Measurements from ENCODE around the gene MICAL1.

Gene MICAL1

DNA sequence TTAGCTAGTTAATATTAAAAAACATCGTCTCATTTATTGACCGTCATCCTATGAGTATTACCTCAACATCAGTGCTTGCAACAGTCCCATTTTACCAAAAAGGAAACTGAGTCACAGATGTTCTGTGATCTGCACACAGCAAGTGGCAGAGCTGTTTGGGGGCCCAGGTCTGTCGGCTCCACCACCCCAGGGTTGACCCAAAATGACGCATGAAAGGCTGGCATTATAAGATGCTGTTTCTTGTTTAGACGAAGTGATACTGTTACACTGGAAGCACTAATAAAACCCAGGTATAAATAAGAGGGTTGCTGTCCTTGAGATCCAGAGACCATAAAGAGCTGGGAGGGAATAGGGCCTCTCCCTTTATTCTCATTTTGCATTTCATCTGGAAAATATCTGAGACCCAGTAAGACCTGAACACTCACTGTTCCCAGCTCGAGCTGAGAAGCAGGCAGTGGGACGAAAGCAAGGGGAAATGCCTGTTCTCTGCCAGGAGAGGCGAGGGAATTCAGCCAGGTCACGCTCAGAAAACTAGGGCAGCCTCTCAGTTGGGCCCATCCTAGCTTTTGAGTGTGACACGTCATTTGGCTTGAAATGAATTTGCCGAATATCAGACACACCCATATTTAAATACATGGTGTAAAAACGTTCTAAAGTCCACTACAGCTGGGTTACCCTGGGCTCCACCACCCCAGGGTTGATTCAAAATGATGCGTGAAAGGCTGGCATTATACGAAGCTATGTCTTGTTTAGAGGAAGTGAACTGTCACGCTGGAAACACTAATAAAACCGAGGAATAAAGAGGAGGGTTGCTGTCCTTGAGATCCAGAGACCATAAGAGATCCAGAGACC is 1.4 kb upstream of the MICAL1 start:
- Histone ChIP-seq H3K4me1 (ENCODE audit: control insufficient read depth, insufficient read depth, low read length) (peaks cover 3% of the 10 kb centered on the region), H3K36me3 (ENCODE audit: control insufficient read depth, insufficient read depth, low read length) (peaks cover 8% of the 10 kb centered on the region), H3K9ac (ENCODE audit: low read length) (no peak overlapping the region), H3K27ac (ENCODE audit: low read depth, low read length) (no peak overlapping the region), H3K27me3 (ENCODE audit: control insufficient read depth, insufficient read depth, low read length) (no peaks in the 10 kb centered on the region), H3K4me3 (ENCODE audit: low read length) (peak overlapping the region; percentile 97)

DNA sequence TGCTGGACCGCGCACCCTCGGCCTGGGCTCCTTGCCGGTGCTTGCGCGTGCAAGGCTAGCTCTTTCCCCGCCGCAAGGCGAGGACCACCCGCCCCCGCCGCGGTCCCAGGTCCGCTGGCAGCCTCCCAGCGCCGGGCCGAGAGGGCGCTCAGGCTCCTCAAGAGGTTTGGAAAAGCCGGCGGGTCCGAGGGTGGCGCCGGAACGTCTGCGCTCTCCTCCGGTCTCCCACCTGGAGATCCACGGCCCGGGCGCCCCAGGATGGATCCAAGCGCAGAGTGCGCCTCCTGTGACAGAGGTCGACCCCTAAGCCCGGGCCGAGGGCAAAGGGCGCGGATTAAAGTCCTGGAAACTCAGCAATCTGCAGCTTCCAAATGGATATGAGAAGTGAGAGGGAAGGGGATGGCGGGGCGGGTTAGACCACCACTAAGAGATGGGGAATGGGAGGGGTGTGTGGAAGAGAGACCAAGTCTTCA is 575 bp upstream of the MICAL1 start:
- Histone ChIP-seq H3K36me3 (ENCODE audit: control insufficient read depth, insufficient read depth, low read length) (peaks cover 8% of the 10 kb centered on the region), H3K4me1 (ENCODE audit: control insufficient read depth, insufficient read depth, low read length) (peaks cover 3% of the 10 kb centered on the region), H3K27me3 (ENCODE audit: control insufficient read depth, insufficient read depth, low read length) (no peaks in the 10 kb centered on the region)

DNA sequence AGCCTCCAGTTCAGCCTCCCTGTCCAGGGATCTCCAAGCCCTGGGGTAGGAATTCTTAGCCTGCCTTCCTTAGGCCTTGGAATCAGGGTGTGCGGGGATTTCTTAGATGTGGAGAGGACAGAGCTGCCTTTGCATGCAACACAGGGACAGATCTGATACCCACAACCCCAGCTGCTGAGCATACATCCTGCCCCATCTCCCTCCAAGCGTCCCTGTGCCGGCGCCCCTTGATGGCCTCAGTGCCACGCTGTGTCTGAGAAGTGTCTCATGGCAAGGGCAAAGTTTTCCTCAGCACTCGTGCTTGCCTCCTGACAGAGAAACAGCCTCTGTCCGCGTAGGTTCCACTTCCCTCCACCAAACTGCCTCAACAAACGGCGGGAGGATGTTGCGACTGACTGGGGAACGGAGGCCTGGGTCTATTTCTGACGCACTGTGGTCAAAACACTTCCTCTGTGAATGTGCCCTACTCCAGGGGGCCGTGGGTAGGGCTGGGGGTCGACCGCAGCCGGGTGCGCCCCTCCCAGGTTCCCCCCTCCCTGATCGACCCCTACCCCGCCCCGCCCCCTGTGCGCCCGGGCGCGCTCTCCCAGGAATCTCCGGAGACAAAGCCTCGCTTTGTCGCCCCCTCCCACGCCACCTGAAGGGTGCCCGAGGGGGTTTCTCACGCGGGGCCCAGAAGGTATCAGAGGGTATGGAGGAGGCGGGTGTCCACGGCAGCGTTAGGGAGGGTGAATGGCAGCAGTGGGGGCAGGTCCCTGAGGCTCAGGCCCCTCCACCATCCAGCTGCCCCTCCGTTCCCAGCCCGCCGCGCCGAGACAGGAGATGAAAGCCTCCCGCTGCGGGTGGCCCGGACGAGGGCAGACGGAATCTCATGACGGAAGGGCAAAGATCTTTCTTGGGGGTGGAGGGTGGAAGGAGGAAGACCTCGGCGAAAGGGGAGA is 806 bp downstream of the MICAL1 start:
- H3K27ac ChIP-seq (ENCODE audit: low read depth, low read length), result peak overlapping the region; percentile 48
- H3K27me3 ChIP-seq (ENCODE audit: control insufficient read depth, insufficient read depth, low read length), result no peaks in the 10 kb centered on the region
- H3K9ac ChIP-seq (ENCODE audit: low read length), result peak overlapping the region; percentile 82
- peaks cover 3% of the 10 kb centered on the region for H3K4me1 ChIP-seq (ENCODE audit: control insufficient read depth, insufficient read depth, low read length)
- peak overlapping the region; percentile 97 for H3K4me3 ChIP-seq (ENCODE audit: low read length)
- H3K36me3 ChIP-seq (ENCODE audit: control insufficient read depth, insufficient read depth, low read length), result peaks cover 8% of the 10 kb centered on the region

More for the DNA sequence above, 575 bp upstream of the MICAL1 start:
- peak overlapping the region; percentile 20 for H3K27ac ChIP-seq (ENCODE audit: low read depth, low read length)
- H3K9ac ChIP-seq (ENCODE audit: low read length), result peak overlapping the region; percentile 46
- H3K4me3 ChIP-seq (ENCODE audit: low read length), result peak overlapping the region; percentile 97

DNA sequence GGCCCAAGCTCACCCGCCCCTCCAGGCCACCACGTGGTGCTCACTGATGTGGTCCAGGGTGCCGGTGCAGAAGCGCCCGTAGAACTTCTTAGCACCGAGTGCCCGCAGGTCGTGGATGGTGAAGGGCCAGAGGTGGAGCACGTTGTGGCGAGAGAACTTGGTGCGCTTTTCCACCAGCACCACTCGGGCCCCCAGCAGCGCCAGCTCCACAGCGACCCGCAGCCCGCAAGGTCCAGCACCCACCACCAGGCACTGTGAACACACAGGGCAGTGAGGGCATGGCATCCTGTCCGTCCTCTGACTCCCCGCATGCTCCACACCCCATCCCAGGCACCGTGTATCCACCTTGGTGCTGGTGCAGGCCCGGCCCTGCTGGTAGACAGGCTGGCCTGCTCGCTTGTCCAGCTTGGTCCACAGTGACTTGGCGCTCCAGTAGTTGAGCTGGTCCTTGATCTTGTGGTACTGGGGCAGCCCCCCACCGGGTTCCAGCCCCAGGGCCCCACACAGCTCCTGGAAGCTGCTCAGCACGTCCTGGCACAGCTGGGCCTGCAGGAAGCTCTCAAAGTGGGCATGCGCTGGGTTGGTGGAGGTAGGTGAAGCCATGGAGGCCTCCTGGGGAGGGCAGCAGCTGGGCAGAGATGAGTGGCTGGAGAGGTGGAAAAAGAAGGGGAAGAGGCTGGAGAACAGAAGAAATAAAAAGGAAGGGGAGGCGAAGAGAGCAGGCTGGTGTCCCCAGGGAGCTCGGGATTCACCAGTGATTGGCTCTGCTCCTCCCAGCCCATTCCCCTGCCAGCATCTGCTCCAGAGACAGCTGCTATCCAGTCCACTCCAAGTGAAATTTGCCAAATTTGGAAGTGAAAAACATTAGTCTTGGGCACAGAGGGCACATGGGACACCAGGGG is 1.7 kb downstream of the MICAL1 start:
- H3K9ac ChIP-seq (ENCODE audit: low read length), result no peak overlapping the region
- H3K27me3 ChIP-seq (ENCODE audit: control insufficient read depth, insufficient read depth, low read length), result no peaks in the 10 kb centered on the region
- H3K4me3 ChIP-seq (ENCODE audit: low read length), result peak overlapping the region; percentile 52
- H3K36me3 ChIP-seq (ENCODE audit: control insufficient read depth, insufficient read depth, low read length), result peaks cover 8% of the 10 kb centered on the region
- H3K27ac ChIP-seq (ENCODE audit: low read depth, low read length), result no peak overlapping the region
- H3K4me1 ChIP-seq (ENCODE audit: control insufficient read depth, insufficient read depth, low read length), result peaks cover 3% of the 10 kb centered on the region

DNA sequence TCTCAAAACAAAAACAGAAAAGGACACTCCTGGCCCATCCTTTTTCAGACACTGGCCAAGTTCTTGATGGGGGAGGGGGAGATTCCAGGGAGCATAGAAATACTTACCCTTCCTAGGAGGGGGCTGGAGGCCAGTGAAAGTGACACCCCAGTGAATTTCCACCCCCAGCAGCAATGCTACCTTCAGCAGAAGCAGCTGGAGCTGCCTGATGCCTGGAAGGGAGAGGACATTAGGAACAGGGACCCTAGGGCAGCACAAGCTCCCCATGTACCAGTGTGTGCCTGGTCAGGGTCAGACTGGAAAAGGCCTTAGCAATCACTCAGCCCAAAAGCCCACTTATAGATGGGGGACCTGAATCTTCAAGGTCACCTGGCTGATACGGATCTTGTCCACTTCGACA is 2.4 kb downstream of the MICAL1 start:
- peaks cover 3% of the 10 kb centered on the region for H3K4me1 ChIP-seq (ENCODE audit: control insufficient read depth, insufficient read depth, low read length)
- no peak overlapping the region for H3K4me3 ChIP-seq (ENCODE audit: low read length)
- peaks cover 8% of the 10 kb centered on the region for H3K36me3 ChIP-seq (ENCODE audit: control insufficient read depth, insufficient read depth, low read length)
- H3K9ac ChIP-seq (ENCODE audit: low read length), result no peak overlapping the region
- H3K27ac ChIP-seq (ENCODE audit: low read depth, low read length), result no peak overlapping the region
- no peaks in the 10 kb centered on the region for H3K27me3 ChIP-seq (ENCODE audit: control insufficient read depth, insufficient read depth, low read length)

DNA sequence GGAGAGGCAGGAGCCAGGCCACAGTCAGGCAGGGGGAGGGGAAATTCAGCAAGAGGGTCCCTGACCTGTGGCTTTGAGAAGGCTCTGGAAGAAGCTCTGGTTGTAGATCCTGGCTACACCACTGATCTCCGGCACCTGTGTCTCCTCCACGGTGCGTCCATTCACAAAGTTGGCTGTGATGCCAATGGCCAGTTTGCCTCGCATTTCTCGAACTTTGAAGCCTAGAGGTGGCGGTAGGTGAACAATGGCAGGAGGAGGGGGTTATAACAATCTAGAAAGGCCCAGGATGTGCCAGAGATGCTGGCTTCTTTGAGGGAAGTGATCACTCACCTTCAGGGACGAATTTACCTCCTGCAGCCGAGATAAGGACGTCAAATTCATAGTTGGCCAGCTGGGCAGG is 3.4 kb downstream of the MICAL1 start:
- H3K27ac ChIP-seq (ENCODE audit: low read depth, low read length), result no peak overlapping the region
- H3K4me3 ChIP-seq (ENCODE audit: low read length), result no peak overlapping the region
- H3K36me3 ChIP-seq (ENCODE audit: control insufficient read depth, insufficient read depth, low read length), result peaks cover 8% of the 10 kb centered on the region

DNA sequence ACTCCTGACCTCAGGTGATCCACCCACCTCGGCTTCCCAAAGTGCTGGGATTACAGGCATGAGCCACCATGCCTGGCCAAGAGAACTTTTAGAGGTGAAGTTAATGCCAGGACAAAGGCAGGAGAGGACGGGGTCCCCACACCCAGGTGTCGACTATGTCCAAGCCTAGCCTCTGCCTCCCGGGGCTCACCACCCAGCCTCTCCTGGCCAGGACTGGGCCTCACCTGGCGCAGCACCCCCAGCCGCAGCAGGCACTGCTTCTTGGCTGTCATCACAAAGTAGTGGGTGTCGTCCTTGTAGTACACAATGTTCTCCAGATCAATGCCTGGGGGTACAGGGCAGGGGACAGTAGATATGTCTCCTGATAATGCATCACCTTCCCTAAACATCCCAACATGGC is 4.2 kb downstream of the MICAL1 start:
- Histone ChIP-seq H3K4me1 (ENCODE audit: control insufficient read depth, insufficient read depth, low read length) (peaks cover 3% of the 10 kb centered on the region), H3K9ac (ENCODE audit: low read length) (no peak overlapping the region), H3K36me3 (ENCODE audit: control insufficient read depth, insufficient read depth, low read length) (peaks cover 11% of the 10 kb centered on the region), H3K27me3 (ENCODE audit: control insufficient read depth, insufficient read depth, low read length) (no peaks in the 10 kb centered on the region), H3K27ac (ENCODE audit: low read depth, low read length) (no peak overlapping the region), H3K4me3 (ENCODE audit: low read length) (no peak overlapping the region)

More for the DNA sequence above, 3.4 kb downstream of the MICAL1 start:
- Histone ChIP-seq H3K27me3 (ENCODE audit: control insufficient read depth, insufficient read depth, low read length) (no peaks in the 10 kb centered on the region), H3K9ac (ENCODE audit: low read length) (no peak overlapping the region), H3K4me1 (ENCODE audit: control insufficient read depth, insufficient read depth, low read length) (peaks cover 3% of the 10 kb centered on the region)

DNA sequence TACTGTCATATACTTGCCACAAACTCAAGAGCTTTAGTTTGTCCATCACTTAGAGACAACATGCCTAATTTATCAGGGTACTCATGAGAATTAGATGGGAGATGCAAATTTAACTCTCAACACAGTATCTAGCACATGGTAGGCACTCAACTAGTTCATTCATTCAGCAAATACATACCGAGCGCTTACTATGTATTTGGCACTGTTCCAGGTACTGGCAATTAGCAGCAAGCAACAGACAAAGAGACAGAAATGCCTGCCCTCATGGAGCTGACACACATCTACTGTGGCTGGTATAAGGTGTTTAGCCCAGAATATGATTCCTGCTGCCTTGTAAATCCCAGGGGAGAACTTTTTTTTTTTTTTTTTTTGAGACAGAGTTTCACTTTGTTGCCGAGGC is 4.8 kb downstream of the MICAL1 start:
- no peak overlapping the region for H3K27ac ChIP-seq (ENCODE audit: low read depth, low read length)
- no peak overlapping the region for H3K4me3 ChIP-seq (ENCODE audit: low read length)
- H3K36me3 ChIP-seq (ENCODE audit: control insufficient read depth, insufficient read depth, low read length), result peaks cover 11% of the 10 kb centered on the region
- no peak overlapping the region for H3K9ac ChIP-seq (ENCODE audit: low read length)
- H3K27me3 ChIP-seq (ENCODE audit: control insufficient read depth, insufficient read depth, low read length), result no peaks in the 10 kb centered on the region
- peaks cover 3% of the 10 kb centered on the region for H3K4me1 ChIP-seq (ENCODE audit: control insufficient read depth, insufficient read depth, low read length)

DNA sequence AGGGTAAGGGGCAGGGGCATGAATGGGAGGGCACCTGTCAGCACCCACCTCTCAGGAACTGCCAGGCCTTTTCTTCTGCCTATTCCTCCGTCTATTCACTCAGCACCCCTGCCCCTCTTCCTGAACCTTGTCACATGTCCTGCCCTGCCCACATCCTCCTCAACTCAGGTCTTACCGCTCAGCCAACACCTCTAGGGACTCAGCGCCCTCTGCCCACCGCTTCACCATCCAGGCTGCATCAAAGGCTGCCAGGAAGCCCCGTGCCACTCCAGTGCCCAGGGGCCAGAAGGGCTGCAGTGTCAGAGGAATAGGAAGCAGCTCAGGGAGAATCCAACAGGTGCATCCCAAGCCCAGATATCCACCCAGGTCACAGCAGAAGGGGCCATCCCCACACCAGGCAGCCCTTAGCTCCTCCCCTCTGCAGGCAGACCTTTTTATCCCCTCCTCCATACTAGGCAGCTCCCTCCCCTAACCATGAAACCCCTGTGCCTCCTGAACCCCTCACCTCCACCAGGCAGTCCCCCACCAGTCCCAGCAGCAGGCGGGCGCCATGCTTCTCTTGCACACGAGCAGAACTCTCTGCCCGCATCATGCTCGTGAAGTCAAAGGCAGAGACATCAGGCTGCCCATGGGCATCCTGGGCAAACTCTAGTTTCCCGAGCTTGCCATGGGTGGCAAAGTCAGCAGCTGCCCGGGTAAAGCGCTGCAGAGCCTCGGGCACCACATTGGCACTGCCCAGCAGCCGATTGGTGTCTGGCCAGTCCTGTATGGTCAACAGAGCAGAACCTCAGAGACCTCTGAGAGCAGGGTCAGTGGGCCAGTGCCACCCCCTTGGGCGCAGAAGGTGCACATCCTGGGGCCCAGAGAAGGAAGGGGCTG is 5.5 kb downstream of the MICAL1 start:
- no peaks in the 10 kb centered on the region for H3K27me3 ChIP-seq (ENCODE audit: control insufficient read depth, insufficient read depth, low read length)
- H3K36me3 ChIP-seq (ENCODE audit: control insufficient read depth, insufficient read depth, low read length), result peaks cover 11% of the 10 kb centered on the region
- no peak overlapping the region for H3K27ac ChIP-seq (ENCODE audit: low read depth, low read length)
- H3K9ac ChIP-seq (ENCODE audit: low read length), result no peak overlapping the region
- no peak overlapping the region for H3K4me3 ChIP-seq (ENCODE audit: low read length)
- no peaks in the 10 kb centered on the region for H3K4me1 ChIP-seq (ENCODE audit: control insufficient read depth, insufficient read depth, low read length)

DNA sequence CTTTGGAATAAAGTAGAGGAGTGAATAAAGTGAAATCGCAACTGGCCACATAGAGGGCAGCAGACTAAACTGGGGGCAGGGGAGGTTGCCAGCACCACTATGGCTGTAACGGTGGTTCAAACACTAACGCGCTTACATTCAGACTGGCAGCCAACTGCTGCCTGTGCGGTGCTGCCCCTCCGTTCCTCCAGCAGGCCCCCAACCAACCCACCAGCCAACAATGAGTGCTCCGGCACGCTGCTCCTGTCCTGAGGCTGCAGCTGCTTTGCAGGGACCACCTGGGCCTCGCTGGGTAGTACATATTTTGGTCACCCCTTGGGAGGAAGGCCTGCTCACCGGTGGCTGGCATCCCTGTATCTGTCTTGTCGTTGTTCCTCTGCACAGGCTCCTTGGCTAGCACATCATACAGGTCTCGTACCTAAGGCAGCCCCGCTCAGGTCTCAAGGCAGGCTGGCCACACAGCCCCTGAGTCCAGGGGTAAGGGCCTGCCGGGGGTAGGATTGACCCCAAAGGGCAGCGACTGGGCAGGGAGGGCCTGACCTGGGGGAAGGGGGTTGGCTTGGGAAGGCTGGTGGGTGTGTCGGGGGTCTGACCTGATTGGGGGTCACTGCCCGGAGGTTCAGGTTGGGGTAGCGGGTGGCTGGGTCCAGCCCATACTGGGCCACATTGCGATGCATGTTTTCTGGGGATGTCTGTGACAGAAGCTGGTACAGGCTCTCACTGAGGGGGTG is 6.3 kb downstream of the MICAL1 start:
- Histone ChIP-seq H3K27ac (ENCODE audit: low read depth, low read length) (no peak overlapping the region), H3K4me3 (ENCODE audit: low read length) (no peak overlapping the region), H3K9ac (ENCODE audit: low read length) (no peak overlapping the region), H3K4me1 (ENCODE audit: control insufficient read depth, insufficient read depth, low read length) (no peaks in the 10 kb centered on the region), H3K27me3 (ENCODE audit: control insufficient read depth, insufficient read depth, low read length) (no peaks in the 10 kb centered on the region), H3K36me3 (ENCODE audit: control insufficient read depth, insufficient read depth, low read length) (peaks cover 11% of the 10 kb centered on the region)
